NCI-H1694 treated with DMSO at 0.1 percent for 48 hours (cell line): ENCODE results near the gene TAS2R5.
"Not testable (repeated sequence)": the region's sequence is repeated elsewhere in the genome, so short reads cannot be mapped to it uniquely, and the experiment has no call there.

Source experiments
- DNase-seq: peaks from one replicate; lab custom pipeline; 2025; lab: John Stamatoyannopoulos, UW

The TAS2R5 gene

GRCh38 chr7:141789917-141790316, at the start of gene TAS2R5:
Gene TAS2R5, plus strand, starts transcription at chr7:141790217. Its CDS starts 145 bp downstream, at chr7:141790362.
- no peak for DNase-seq

GRCh38 chr7:141742229-141742628, 47.8 kb upstream of the TAS2R5 start:
- no peak for DNase-seq

GRCh38 chr7:141744131-141744530, 45.9 kb upstream of the TAS2R5 start:
- no peak for DNase-seq

- DNase-seq, result no peak
Observed at GRCh38 chr7:141748396-141748795, 41.6 kb upstream of the TAS2R5 start.

- DNase-seq, result not testable (repeated sequence)
Observed at GRCh38 chr7:141751904-141752303, 38.1 kb upstream of the TAS2R5 start.

GRCh38 chr7:141752634-141753033, 37.4 kb upstream of the TAS2R5 start:
- DNase-seq, result no peak

- peak; percentile 23 for DNase-seq
Observed at GRCh38 chr7:141754939-141755338, 35.1 kb upstream of the TAS2R5 start.

GRCh38 chr7:141763797-141764196, 26.2 kb upstream of the TAS2R5 start, which contains the start of gene TAS2R3:
Gene TAS2R3, plus strand, starts transcription at chr7:141764097. Its CDS starts 62 bp downstream, at chr7:141764159.
- DNase-seq, result no peak

GRCh38 chr7:141770083-141770583, 19.9 kb upstream of the TAS2R5 start:
- not testable (repeated sequence) for DNase-seq

GRCh38 chr7:141776374-141776773, 13.6 kb upstream of the TAS2R5 start, which contains the start of gene TAS2R4:
Gene TAS2R4, plus strand, starts transcription at chr7:141776674. Its CDS starts 1,815 bp downstream, at chr7:141778489.
- DNase-seq, result no peak

GRCh38 chr7:141785706-141786552, 4.1 kb upstream of the TAS2R5 start:
- DNase-seq, result peak; percentile 63

GRCh38 chr7:141788296-141788695, 1.7 kb upstream of the TAS2R5 start:
- no peak for DNase-seq

GRCh38 chr7:141792526-141792925, 2.5 kb downstream of the TAS2R5 start:
- no peak for DNase-seq

- no peak for DNase-seq
Observed at GRCh38 chr7:141820067-141820466, 30.1 kb downstream of the TAS2R5 start.

- DNase-seq, result not testable (repeated sequence)
Observed at GRCh38 chr7:141822432-141822831, 32.4 kb downstream of the TAS2R5 start.

- no peak for DNase-seq
Observed at GRCh38 chr7:141837683-141838082, 47.7 kb downstream of the TAS2R5 start.

- DNase-seq, result no peak
Observed at GRCh38 chr7:141838581-141838980, 48.6 kb downstream of the TAS2R5 start.

GRCh38 chr7:141839256-141839655, 49.2 kb downstream of the TAS2R5 start:
- no peak for DNase-seq

GRCh38 chr7:141840708-141841107, 50.7 kb downstream of the TAS2R5 start:
- DNase-seq, result no peak
